NCI-H748 (cell line): ENCODE results near the gene ZGRF1.
"Not testable (repeated sequence)": the region's sequence is repeated elsewhere in the genome, so short reads cannot be mapped to it uniquely, and the experiment has no call there.

Experiments
- DNase-seq: peaks from one replicate; lab custom pipeline; 2025; ENCODE audit not compliant: unreplicated experiment; lab: John Stamatoyannopoulos, UW

ZGRF1 gene

DNA sequence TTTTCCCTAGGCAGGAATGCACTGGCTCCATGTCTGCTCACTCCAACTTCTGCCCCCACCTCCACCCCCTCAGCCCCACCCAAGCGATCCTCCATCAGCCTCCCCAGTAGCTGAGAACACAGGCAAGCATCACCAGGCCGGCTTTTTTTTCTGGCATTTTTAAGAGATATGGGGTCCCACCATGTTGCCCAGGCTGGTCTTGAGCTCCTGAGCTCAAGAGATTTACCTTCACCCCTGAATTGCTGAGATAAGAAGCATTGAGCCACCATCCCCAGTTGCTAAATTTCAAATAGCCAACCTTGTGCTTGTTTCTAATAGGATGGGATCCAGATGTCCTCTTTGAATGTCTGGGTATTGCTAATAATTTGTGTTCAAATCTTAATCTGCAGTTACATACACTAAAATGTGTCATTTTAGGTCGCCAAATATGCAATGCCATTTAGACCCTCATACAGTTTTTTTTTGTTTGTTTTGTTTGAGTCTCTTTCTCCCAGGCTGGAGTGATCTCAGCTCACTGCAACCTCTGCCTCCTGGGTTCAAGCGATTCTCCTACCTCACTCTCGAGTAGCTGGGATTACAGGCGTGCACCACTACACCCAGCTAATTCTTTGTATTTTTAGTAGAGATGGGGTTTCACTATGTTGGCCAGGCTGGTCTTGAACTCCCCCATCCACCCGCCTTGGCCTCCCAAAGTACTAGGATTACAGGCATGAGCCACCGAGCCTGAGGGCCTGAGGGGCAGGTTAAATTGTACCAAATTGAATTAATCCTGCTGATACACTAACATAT, 9.0 kb upstream of the ZGRF1 start:
- DNase-seq = no peak

DNA sequence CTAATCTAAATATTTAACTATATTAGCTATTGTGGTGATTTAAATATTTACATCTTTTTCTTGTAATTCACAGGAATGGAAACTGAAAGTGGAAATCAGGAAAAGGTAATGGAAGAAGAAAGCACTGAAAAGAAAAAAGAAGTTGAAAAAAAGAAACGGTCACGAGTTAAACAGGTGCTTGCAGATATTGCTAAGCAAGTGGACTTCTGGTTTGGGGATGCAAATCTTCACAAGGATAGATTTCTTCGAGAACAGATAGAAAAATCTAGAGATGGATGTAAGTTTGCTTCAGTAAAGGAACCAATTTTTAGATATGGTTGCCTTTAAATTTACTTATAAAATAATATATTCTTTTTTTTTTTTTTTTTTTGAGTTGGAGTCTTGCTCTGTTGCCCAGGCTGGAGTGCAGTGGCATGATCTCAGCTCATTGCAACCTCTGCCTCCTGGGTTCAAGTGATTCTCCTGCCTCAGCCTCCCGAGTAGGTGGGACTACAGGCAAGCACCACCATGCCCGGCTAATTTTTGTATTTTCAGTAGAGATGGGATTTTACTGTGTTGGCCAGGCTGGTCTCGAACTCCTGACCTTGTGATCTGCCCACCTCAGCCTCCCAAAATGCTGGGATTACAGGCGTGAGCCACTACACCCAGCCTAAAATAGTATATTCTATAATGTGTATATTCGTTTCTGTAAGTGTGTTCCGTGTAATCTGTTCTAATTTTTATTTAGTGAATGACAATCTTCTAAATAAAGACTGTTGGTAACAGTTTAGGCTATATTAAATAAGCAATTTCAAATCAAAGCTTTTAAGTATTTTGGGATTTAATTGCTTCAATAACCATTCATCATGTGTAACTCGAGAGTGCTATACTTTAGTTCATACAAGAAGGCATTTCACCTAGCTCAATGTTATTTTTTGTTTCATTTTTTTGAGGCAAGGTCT, 8.2 kb upstream of the ZGRF1 start:
- not testable (repeated sequence) for DNase-seq

DNA sequence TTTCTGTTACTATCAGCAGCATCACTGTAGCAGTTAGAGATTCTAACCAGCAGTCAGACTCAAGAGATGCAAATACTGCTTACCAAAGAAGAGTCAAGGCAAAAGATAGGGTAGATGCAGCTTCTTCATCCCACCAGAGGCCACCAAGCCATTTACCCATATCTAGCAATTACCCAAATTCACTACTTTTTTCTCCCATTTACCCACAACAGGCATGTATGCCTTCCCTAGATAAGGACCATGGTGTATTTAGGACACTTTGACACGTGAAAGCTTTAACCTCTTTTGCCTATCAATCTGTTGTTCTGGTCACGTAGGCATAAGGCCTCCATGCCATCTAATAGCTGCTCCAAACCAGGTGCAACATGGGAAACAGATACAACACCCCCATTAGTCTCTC, 5.8 kb upstream of the ZGRF1 start:
- DNase-seq = no peak

DNA sequence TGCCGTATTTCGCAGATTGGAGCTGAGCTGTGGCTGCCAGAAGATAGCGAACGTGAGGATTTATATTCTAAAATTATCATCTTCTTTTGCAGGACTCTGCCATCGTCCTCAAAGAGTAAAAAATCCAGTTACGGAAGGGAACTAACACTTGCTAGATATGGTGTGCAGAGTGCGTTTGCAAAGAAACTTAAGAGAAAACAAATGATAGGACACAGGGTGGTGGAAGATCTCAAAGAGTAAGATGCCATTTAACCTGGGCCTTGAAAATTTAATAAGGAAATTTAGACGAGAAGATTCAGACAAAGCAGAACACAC, 800 bp upstream of the ZGRF1 start:
- peak; percentile 34 for DNase-seq

DNA sequence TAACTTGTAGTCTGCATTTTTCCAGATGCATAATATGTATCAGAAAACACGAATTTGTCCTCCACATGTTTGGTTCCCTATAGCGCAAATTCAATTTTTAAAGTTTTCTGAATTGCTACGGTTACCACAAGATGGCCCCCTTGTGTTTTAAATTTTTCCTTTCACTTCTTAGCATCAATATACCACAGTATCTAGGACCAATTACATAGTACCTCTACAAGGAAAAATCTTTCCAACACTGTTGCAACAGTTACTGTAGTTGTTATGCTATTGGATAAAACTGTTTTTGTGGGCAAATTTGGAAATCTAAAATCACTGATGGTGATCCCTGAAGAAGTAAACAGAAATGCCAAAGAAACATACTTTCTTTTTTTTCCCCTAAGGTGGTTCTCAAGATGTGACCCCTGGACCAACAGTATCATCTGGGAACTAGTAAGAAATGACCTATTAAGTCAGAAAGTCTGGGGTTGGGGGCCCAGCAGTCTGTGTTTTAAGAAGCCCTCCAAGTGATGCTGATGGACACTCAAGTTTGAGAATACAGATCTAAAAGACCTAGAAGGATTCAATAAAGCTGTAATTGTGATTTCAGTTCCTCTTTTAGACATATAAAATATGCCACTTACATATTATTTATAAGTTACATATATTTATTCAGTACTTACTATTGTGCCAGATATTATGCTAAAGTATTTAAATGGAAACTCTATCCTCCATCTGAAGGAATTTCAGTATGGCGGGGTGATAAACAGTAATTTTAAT, 3.1 kb downstream of the ZGRF1 start:
- DNase-seq = peak; percentile 21

DNA sequence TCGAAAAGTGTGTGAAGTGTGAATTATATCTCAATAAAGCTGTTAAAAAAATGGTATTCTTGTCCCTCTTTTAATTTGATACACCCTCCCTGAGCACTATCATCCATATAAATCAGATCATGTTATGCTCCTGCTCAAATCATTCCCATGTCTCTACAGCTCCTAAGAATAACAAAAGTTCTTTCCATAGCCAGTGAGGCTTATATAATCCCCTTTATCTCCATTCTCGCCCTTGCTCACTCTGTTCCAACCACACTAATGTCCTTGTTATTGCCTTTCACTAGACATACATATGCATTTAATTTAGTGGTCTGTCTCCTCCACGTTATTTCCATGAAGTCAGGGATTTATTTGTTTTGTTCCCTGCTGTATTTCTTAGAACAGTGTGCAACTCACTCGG, 10.5 kb downstream of the ZGRF1 start:
- DNase-seq = no peak

DNA sequence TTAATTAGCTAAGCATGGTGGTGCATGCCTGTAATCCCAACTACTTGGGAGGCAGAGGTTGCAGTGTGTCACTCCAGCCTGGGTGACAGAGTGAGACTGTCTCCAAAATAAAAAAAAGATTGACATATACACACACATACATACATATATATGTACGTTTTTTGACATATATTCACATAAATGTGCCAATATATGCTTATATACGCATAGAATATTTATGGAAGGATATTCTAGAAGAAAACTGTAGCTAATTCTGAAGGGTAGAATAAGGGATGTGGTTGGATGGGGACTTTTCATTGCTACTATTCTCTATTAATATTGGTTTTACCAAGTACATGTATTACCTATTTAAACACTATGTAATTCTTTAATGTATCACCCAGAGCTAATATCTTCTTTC, 19.7 kb downstream of the ZGRF1 start:
- no peak for DNase-seq

DNA sequence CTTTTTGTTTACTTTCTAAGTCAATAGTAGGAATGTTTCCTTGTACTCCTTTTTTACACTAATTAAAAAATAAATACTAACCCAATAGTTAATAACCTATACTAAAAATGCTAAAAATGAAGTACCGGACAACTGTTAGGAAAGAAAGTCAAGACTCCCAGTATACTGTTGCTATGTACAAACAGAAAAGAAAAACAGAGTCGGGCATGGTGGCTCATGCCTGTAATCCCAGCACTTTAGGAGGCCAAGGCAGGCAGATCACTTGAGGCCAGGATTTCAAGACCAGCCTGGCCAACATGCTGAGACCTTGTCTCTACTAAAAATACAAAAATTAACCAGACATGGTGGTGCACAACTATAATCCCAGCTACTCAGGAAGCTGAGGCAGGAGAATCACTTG, 23.9 kb downstream of the ZGRF1 start:
- DNase-seq = not testable (repeated sequence)

DNA sequence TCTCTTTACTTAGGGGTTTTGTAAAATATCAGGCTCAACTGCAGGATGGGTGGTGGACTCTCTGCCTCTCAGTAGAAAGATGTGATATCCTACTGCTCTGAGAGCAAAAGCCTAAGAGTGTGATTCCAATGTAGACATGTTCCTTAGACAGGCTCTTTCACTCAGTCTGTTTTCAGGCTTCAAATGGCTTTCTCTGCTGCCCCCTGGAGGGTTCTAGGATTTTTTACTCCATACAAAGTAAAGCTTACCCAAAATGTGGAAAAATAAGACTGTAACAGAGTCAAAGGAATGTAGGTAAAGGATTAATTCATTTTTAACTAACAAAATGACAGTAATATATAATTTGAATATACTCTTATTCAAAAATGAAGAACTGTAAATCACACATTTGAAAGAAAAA, 32.1 kb downstream of the ZGRF1 start:
- DNase-seq = peak; percentile 35

DNA sequence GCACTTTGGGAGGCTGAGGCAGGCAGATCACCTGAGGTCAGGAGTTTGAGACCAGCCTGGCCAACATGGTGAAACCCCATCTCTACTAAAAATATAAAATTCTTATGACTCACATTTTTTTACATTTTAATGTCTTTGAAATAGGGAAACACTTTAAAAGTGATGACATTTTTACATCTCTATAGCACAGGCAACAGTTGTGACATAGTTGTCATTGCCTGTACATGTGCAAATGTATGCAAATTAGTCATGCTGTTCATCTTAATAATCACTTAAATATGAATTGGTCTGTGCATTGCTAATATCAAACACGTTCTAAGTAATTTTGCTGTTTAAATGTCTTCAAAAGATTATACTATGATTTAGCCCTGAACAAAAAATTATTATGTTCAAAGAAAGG, 41.7 kb downstream of the ZGRF1 start:
- DNase-seq = no peak

DNA sequence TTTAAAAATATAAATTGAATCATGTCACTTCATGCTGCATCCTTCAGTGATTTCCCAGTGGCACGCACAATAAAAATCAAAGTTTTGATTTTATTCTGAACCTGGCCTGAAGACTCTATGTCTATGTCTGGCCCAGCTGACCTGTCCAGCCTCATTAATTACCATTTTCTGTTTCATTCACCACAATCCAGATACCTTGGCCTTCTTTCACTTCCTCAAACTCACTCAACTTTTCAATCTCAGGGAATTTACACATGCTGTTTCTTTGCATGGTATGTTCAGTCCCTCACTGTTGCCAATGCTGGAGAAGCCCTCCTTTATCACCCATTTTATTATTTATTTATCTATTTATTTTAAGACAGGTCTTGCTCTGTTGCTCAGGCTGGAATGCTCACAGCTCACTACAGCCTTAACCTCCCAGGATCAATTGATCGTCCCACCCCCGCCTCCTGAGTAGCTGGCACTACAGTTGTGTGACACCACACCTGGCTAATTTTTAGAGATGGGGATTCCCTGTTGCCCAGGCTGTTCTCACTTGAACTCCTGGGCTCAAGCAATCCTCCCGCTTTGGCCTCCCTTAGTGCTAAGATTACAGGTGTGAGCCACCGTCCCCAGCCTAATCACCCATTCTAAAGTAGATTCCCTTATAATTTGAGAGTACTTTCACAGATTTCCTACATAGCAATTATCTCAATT, 43.1 kb downstream of the ZGRF1 start:
- no peak for DNase-seq

DNA sequence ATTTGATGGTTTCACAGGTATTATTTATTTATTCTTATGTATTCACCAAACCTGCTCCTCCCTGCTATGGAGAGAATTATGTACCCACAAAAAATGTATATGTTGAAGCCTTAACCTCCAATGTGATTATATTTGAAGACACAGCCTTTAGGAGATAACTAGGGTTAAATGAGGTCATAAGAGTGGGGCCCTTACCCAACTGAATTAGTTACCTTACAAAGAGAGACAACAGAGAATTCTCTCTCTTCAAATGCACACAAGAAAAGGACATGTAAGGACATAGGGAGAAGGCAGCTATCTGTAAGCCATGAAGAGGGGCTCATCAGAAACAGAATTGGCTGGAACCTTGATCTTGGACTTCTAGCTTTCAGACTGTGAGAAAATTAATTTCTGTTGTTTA, 44.0 kb downstream of the ZGRF1 start:
- no peak for DNase-seq

DNA sequence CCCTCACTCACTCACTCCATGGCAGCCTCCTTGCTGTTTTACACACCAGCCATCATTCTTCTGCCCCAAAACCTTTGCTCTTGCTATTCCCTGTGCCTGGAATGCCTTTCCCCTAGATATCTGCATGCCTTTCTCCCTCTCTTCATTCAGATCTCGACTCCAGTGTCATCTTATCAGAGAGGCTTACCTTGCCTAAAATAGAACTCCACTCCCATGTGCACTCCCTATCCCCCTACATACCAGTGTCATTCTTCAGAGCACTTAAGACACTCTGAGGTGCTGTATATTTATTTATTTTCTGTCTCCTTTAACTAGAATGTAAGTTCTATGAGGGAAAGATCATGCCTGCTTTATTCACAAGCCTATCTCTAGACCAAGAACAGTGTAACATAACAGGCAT, 45.1 kb downstream of the ZGRF1 start:
- DNase-seq = no peak

DNA sequence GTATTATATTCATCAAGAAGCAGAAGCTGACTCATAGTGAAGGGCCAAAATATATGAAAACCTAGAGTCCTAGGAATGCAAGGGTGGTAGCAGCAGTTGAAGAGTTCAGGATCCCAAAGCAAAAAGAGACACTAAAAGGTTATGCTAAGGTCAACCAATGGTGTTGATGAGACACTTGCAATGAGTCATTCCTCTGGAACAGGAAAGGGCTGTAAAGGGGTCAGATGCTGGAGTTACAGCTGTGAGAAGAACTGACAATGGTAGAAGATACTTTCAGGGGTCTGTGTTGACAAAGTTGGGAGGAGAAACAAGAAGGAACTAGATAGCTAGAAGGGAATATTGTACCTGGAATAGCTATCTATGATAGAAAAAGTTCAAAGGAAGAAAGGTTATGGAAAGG, 47.5 kb downstream of the ZGRF1 start:
- no peak for DNase-seq

DNA sequence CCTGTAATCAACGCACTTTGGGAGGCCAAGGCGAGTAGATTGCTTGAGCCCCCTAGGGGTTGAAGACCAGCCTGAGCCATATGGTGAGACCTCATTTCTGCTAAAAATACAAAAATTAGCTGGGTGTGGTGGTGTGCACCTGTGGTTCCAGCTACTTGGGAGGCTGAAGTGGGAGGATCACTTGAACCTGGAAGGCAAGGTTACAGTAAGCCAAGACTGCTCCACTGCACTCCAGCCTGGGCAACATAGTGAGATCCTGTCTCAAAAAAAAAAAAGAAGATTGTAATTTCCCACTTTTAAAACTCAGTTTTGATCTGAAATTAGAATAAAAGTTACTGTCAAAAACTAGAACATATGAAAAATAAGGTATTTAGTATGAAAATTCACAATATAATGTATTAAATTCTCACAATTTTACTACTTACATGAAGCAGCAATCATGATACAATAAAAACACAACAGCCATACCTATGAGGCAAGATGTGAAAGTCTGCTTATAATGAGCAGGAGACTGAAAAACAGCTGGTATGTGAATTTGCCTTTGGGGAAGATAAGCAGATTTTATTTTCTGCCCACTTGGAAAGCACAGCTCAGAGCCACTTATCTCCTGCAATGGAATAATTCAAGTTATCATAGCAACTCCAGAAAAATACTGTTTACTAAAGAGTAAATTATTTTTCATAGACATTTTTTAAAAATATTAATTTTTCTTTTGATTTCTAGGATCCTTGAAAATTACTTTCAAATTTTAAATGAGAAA, 50.6 kb downstream of the ZGRF1 start:
- no peak for DNase-seq

DNA sequence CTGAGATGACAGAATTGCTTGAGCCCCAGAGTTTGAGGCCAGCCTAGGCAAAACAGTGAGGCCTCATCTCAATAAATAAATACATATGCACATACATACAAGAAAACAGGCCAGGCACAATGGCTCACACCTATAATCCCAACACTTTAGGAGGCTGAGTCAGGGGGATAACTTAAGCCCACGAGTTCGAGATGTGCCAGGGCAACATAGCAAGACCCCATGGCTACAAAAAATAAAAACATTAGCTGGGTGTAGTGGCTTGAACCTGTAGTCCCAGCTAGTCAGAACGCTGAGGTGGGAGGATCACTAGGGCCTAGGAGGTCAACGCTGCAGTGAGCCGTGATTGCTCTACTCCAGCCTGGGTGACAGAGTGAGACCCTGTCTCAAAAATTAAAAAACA, 69.2 kb downstream of the ZGRF1 start:
- no peak for DNase-seq

DNA sequence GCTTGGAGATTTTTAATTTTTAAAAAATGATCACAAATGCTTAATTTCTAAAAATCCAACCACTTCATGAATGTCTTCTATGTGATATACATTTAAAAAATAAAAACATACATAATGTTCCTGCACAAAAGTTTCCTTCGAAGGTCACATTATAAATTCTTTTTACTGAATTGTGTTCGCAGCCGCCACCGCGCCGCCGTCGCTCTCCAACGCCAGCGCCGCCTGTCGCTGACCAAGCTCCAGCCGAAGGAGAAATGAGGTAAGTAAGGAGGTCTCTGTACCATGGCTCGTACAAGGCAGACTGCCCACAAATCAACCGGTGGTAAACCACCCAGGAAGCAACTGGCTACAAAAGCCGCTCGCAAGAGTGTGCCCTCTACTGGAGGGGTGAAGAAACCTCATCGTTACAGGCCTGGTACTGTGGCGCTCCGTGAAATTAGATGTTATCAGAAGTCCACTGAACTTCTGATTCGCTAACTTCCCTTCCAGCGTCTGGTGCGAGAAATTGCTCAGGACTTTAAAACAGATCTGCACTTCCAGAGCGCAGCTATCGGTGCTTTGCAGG, 71.9 kb downstream of the ZGRF1 start:
- no peak for DNase-seq

DNA sequence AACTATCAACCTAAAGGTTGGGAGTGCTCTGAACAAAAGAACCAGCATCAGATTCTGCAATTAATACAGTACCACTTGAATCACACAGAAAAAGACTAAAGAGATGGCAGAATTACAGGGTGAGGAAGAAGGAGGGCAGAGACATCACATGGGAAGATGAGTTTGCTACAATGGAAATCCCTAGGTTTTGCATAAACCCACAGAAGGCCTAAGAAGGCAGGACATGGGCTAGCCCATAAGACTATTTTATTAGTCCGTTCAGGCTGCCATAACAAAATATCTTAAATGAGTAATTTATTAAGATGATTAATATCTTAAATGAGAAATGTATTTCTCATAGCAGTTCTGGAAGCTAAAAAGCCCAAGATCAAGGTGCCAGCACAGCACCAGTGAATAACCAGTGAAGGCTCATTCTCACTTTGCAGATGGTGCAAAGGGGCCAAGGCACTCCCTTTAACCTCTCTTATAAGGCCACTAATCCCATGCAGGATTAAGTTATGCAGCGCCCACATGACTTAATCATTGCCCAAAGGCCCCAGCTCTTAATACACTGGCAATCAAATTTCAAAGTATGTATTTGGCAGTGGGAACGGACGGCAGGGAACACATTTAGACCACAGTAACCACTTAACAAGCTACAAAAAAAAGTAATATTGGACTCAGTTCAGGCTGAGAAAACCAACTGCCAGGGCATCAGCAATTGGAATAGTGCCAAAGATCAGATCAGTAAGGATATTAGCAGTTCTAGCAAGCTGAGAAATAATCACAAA, 73.1 kb downstream of the ZGRF1 start:
- no peak for DNase-seq

DNA sequence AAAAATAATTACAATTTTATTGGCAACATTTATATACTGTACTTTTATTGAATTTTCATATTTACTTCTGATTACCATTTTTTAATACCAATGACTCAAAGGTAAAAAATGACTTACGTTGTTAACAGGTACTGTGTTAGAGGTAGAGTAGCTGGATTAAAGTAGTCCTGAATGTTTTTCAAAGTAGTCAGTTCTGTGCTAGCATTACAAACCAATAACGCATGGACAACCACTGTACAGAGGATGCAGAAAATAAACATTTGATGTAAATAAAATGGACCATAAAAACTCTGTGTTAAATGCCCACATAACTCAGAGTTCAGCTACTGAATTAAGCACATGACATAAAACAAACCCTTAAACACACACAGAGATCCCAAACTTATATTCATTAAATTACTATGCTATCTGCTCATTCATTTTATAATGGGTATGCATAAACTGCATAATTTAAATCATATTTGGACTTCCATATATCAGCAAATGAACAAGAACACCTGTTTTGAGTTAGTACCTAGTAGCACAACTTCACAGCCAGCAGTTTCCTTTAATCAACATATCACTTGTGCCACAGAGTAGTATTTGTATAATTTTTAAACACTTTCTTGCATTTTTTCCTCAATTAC, 74.3 kb downstream of the ZGRF1 start:
- no peak for DNase-seq
